Effector memory CD4-positive, alpha-beta T cell (primary cell): ENCODE measurements around the gene GMEB1.
"Not testable (repeated sequence)": the region's sequence is repeated elsewhere in the genome, so short reads cannot be mapped to it uniquely, and the experiment has no call there.

Experiments
- DNase-seq, 3 donors: peaks; one replicate each; pipeline ENCODE4 v3.0.0-alpha.2; 2020
- H3K27ac ChIP-seq: 2 replicates; pipeline ENCODE4 v1.7.0; 2013; ENCODE audit warnings: mild to moderate bottlenecking, low read length, moderate library complexity; ENCODE audit not compliant: insufficient read depth, poor library complexity, severe bottlenecking
- H3K27me3 ChIP-seq: replicated peaks from 2 replicates; pipeline ENCODE4 v1.7.0; 2013; ENCODE audit warnings: mild to moderate bottlenecking, low read length; ENCODE audit not compliant: insufficient read depth, control insufficient read depth, poor library complexity, severe bottlenecking
- H3K36me3 ChIP-seq: 2 replicates; pipeline ENCODE4 v1.7.0; 2013; ENCODE audit warnings: mild to moderate bottlenecking, low read length, moderate library complexity; ENCODE audit not compliant: control insufficient read depth, insufficient read depth
- H3K4me1 ChIP-seq: 2 replicates; pipeline ENCODE4 v1.7.0; 2013; ENCODE audit warnings: low read length, mild to moderate bottlenecking; ENCODE audit not compliant: control insufficient read depth, insufficient read depth, poor library complexity, severe bottlenecking
- H3K4me3 ChIP-seq: 2 replicates; pipeline ENCODE4 v1.7.0; 2013; ENCODE audit warnings: low read length, low read depth, mild to moderate bottlenecking; ENCODE audit not compliant: insufficient read depth, poor library complexity, severe bottlenecking
- H3K9me3 ChIP-seq: 2 replicates; pipeline ENCODE4 v1.7.0; 2013; ENCODE audit warnings: mild to moderate bottlenecking, low read length, moderate library complexity; ENCODE audit not compliant: control insufficient read depth

GMEB1 gene

DNA sequence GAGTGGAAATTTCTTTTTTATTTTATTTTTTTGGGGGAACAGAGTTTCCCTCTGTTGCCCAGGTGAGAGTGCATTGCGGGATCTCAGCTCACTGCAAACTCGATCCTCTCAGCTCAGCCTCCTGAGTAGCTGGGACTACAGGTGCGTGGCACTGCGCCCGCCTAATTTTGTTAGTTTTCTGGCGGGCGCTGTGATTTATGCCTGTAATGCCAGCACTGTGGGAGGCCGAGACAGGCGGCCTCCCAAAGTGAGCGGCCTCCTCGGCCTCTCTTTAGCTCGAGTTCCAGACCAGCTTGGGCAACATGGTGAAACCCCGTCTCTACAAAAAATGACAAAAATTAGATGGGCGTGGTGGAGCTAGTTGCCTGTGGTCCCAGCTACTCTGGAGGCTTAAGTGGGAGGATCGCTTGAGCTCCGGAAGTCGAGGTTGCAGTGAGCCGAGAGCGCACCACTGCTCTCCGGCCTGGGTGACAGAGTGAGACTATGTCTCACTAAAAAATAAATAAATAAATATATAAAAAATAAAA is 2.7 kb downstream of the GMEB1 start:
- Histone ChIP-seq H3K27me3 (no peaks in the 10 kb centered on the region), H3K27ac (no peak overlapping the region), H3K4me3 (no peak overlapping the region), H3K36me3 (no peaks in the 10 kb centered on the region), H3K9me3 (no peaks in the 10 kb centered on the region), H3K4me1 (peaks cover 10% of the 10 kb centered on the region)
- no peak for DNase-seq

DNA sequence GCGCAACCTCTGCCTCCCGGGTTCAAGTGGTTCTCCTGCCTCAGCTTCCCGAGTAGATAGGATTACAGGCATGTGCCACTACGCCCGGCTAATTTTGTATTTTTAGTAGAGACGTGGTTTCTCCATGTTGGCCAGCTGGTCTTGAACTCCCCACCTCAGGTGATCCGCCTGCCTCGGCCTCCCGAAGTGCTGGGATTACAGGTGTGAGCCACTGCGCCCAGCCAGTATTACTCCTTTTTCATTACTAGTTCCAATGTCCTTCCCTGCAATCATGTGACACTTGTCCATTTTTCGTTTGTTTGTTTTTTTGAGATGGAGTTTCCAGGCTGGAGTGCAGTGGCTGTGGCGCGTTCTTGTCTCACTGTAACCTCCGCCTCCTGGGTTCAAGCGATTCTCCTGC is 4.4 kb downstream of the GMEB1 start:
- H3K27ac ChIP-seq, H3K4me3 ChIP-seq, H3K4me1 ChIP-seq, DNase-seq, H3K27me3 ChIP-seq, H3K36me3 ChIP-seq, H3K9me3 ChIP-seq: not testable (repeated sequence)

DNA sequence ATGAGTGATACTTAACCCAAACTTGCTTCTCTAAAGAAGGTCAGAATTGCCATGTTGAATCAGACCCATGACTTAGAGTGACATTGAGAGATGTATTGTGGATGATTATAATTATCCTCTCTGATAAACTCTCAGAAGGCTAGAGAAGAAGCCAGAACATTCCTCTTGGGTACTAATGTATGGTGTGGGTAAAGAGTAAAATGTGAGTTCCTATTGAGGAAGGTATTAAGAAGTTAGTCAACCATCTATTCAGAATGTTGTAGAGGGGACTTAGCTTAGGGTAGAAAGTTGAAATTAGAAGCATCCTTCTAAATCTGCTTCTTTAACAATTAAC is 7.3 kb downstream of the GMEB1 start:
- Histone ChIP-seq H3K27ac (no peak overlapping the region), H3K4me1 (no peaks in the 10 kb centered on the region), H3K4me3 (no peak overlapping the region), H3K27me3 (no peaks in the 10 kb centered on the region), H3K9me3 (no peaks in the 10 kb centered on the region), H3K36me3 (peaks cover 2% of the 10 kb centered on the region)
- no peak for DNase-seq

DNA sequence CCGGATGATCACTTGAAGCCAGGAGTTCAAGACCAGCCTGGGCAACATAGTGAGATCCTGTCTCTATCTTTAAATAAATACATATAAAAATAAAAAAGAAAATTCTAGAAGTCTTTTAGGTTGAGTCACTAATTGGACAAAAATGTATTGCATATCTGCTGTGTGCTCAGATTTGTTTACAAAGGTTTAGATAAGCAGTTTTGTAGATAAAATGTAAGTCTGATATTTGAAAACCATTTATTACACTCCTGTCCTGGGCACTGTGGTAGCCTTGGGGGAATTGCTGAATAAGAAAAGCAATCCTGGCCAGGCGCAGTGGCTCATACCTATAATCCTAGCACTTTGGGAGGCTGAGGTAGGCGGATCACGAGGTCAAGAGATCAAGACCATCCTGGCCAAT is 11.6 kb downstream of the GMEB1 start:
- H3K27me3 ChIP-seq, result no peaks in the 10 kb centered on the region
- H3K36me3 ChIP-seq, result peaks cover 16% of the 10 kb centered on the region
- H3K4me3 ChIP-seq, result no peak overlapping the region
- DNase-seq, result no peak
- no peaks in the 10 kb centered on the region for H3K4me1 ChIP-seq
- H3K9me3 ChIP-seq, result no peaks in the 10 kb centered on the region
- no peak overlapping the region for H3K27ac ChIP-seq

DNA sequence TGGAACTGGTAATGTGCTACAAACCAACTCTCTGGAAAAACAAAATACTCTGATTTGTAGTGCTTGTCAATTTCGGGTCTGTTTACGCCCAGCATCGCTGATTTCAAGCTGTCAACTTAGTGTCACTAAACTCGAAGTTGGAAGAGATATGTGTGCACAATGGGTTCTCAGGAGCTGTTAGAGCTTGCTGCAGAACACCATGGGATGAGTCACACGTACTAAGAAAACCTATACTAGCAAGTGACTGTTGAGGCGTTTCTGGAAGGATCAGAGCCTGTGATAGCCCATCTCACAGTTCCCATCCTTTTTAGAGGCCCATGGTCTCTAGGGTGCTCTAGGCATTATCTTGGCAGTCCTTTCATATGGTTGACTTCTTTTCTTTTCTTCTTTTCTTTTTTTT is 14.3 kb downstream of the GMEB1 start:
- no peaks in the 10 kb centered on the region for H3K4me1 ChIP-seq
- no peaks in the 10 kb centered on the region for H3K9me3 ChIP-seq
- no peak overlapping the region for H3K4me3 ChIP-seq
- DNase-seq, result no peak
- no peak overlapping the region for H3K27ac ChIP-seq
- peaks cover 16% of the 10 kb centered on the region for H3K36me3 ChIP-seq
- H3K27me3 ChIP-seq, result no peaks in the 10 kb centered on the region

DNA sequence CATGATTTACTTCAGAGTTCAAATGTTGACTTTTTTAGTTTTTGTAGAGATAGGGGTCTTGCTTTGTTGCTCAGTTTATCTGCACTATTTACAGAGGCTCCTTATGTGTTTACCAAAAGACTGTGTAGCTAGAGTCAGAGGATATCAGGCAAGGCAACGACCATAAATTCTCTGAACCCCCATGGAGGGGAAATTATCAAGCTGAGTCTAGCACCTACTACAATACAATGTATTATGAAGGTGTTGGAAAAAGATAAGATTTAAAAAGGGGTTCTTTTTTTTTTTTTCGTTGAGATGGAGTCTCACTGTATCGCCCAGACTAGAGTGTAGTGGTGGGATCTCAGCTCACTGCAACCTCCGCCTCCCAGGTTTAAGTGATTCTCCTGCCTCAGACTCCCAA is 16.4 kb downstream of the GMEB1 start:
- Histone ChIP-seq H3K4me3 (no peak overlapping the region), H3K27ac (no peak overlapping the region), H3K36me3 (peaks cover 16% of the 10 kb centered on the region), H3K27me3 (no peaks in the 10 kb centered on the region), H3K4me1 (no peaks in the 10 kb centered on the region), H3K9me3 (no peaks in the 10 kb centered on the region)
- no peak for DNase-seq

DNA sequence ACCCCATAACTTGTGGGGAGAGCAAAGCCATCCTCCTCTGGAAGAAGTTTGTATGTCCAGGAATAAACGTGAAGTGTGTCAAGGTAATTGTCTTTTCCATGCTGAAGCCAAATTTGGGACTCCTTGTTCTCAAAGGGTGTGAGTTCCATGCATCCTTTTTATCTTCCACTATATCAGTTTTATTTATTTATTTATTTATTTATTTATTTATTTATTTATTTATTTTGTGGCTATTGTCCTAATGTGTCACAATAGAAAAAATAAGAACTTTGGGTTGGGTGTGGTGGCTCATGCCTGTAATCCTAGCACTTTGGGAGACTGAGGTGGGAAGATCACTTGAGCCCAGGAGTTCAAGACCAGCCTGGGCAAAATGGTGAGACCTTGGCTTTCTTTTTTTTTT is 23.0 kb downstream of the GMEB1 start:
- H3K27me3 ChIP-seq, H3K27ac ChIP-seq, H3K9me3 ChIP-seq, DNase-seq, H3K4me3 ChIP-seq, H3K4me1 ChIP-seq: not testable (repeated sequence)
- peaks cover 17% of the 10 kb centered on the region for H3K36me3 ChIP-seq

DNA sequence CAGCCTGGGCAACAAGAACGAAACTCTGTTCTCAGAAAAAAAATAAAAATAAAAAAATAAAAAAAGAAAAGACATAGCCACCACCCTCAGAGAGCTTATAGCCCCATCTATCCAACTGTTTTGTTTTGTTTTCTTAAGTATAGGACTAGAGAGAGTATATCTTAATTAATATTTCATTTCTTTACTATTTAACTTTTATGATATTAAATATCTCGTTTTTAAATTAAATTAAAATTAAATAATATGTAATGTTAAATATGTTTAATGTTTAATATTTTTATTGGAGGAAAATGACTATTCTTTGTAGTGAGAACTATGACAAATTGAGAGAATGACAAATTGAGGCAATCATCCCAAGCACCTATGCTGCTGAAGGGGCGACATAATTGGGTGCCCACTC is 35.0 kb downstream of the GMEB1 start:
- Histone ChIP-seq H3K27ac (no peak overlapping the region), H3K27me3 (no peaks in the 10 kb centered on the region), H3K9me3 (no peaks in the 10 kb centered on the region), H3K4me1 (no peaks in the 10 kb centered on the region), H3K4me3 (no peak overlapping the region), H3K36me3 (peaks cover 33% of the 10 kb centered on the region)
- DNase-seq, result no peak

DNA sequence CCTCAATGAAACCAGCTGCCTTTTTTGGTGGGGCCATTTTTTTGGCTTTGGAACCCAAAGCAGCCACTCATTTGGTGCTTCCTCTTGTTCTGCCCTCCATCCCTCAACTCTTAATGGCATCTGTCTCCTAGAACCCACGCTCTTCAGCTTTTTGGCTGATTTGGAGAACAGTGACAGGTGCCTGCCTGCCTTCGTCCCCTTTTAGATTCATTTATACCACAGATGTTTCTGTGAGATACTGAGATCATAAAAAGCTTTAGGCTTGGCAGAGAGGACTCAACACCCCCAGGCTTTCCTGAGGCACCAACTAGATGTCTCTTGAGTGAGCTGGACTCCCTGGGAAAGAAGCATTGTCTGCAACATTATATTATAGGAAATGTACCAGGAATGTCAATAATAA is 47.8 kb downstream of the GMEB1 start:
- no peaks in the 10 kb centered on the region for H3K27me3 ChIP-seq
- peaks cover 33% of the 10 kb centered on the region for H3K36me3 ChIP-seq
- H3K4me1 ChIP-seq, result no peaks in the 10 kb centered on the region
- DNase-seq, result no peak
- H3K27ac ChIP-seq, result no peak overlapping the region
- no peak overlapping the region for H3K4me3 ChIP-seq
- no peaks in the 10 kb centered on the region for H3K9me3 ChIP-seq

DNA sequence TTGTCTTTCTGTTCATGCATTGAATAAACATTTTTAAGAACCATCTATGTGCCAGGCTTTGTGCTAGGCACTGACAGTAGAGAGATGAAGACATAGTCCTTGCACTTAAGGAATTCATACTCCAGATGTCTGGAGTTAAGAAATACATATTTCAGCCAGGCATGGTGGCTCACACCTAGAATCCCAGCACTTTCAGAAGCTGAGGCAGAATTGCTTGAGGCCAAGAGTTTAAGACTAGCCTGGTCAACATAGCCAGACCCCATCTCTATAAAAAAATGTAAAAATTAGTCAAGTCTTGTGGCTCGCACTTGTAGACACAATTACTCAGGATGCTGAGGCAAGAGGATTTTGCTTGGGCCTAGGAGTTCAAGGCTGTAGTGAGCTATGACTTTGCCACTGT is 49.6 kb downstream of the GMEB1 start:
- H3K27ac ChIP-seq, result no peak overlapping the region
- no peak overlapping the region for H3K4me3 ChIP-seq
- no peaks in the 10 kb centered on the region for H3K27me3 ChIP-seq
- H3K36me3 ChIP-seq, result peaks cover 20% of the 10 kb centered on the region
- no peaks in the 10 kb centered on the region for H3K9me3 ChIP-seq
- DNase-seq, result no peak
- no peaks in the 10 kb centered on the region for H3K4me1 ChIP-seq
